Measurements from ENCODE around the gene SCFD2. TPM values are rescaled to one million over a fixed set of nuclear protein-coding genes. Genes with fewer than 3 reads are reported as not detected.

Gene SCFD2
- total RNA-seq, 1 donor = 33.2 TPM

GRCh38 chr4:52936729-52937128 is 429.1 kb downstream of the SCFD2 start:
- TF ChIP-seq CTCF (IDR thresholded peaks at IDR 0.05; ENCODE audit: insufficient read depth, low read depth, low read length) = no peak
- DNase-seq (ENCODE audit: low read depth) = no peak
- no peak overlapping the region for H3K4me3 ChIP-seq (ENCODE audit: low read depth, low read length)

GRCh38 chr4:52935317-52935716 is 430.5 kb downstream of the SCFD2 start:
- DNase-seq (ENCODE audit: low read depth) = no peak
- no peak overlapping the region for H3K4me3 ChIP-seq (ENCODE audit: low read depth, low read length)
- TF ChIP-seq CTCF (IDR thresholded peaks at IDR 0.05; ENCODE audit: insufficient read depth, low read depth, low read length) = no peak

GRCh38 chr4:52933738-52934137 is 432.1 kb downstream of the SCFD2 start:
- no peak for TF ChIP-seq CTCF (IDR thresholded peaks at IDR 0.05; ENCODE audit: insufficient read depth, low read depth, low read length)
- no peak for DNase-seq (ENCODE audit: low read depth)

GRCh38 chr4:52932591-52933470 is 433.0 kb downstream of the SCFD2 start:
- no peak for DNase-seq (ENCODE audit: low read depth)
- no peak overlapping the region for H3K4me3 ChIP-seq (ENCODE audit: low read depth, low read length)
- no peak for TF ChIP-seq CTCF (IDR thresholded peaks at IDR 0.05; ENCODE audit: insufficient read depth, low read depth, low read length)

More at GRCh38 chr4:52933738-52934137, 432.1 kb downstream of the SCFD2 start:
- H3K4me3 ChIP-seq (ENCODE audit: low read depth, low read length) = no peak overlapping the region

GRCh38 chr4:52931243-52931642 is 434.6 kb downstream of the SCFD2 start:
- H3K4me3 ChIP-seq (ENCODE audit: low read depth, low read length) = no peak overlapping the region
- TF ChIP-seq CTCF (IDR thresholded peaks at IDR 0.05; ENCODE audit: insufficient read depth, low read depth, low read length) = no peak
- no peak for DNase-seq (ENCODE audit: low read depth)

- no peak for DNase-seq (ENCODE audit: low read depth)
- no peak overlapping the region for H3K4me3 ChIP-seq (ENCODE audit: low read depth, low read length)
- no peak for TF ChIP-seq CTCF (IDR thresholded peaks at IDR 0.05; ENCODE audit: insufficient read depth, low read depth, low read length)
Measured at GRCh38 chr4:52926196-52926974, 439.5 kb downstream of the SCFD2 start.
